ENCODE results near the gene LDAH.
A peak's percentile ranks its signal among the peaks of the same experiment; 100 is the strongest.

LDAH gene

DNA sequence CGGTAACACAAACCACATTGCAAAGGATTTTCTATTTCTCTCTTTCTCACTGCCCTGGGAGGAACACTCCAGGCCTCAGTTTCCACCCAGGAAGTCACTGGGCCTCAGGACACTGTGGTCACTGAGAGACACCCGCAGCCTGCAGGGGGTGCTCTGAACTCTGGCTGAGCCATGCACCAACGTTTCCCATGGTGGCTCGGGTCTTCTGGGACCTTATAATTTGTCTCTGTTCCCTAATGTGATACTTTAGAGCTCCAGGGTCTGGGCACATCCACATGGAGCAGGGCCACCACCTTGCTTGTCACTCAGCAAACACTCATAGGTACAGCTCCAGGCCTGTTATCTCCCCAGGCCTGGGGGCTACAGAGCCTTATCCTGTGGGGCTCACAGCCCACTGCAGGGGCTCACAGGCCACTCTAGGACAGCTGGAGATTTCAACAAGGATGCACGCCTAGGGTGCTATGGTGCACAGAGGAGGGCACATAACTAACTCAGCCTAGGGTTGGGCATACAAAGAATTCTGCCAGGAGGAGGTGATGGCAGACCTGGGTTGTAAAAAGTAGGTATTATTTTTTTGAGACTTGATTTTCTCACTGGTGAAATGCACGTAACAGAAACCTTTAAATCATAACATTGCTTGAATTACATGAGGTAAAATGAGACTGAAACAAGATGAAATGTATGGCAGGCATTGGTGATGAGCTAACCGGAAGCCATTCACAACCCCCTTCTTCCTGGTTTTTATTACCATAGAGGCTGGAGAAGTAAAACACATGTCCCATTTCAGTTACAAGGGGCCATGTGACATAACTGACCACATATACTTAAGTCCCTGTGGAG, 169.0 kb downstream of the LDAH start:
- Histone ChIP-seq H3K4me2 (ENCODE audit: low read length) (no peak overlapping the region), H3K36me3 (ENCODE audit: insufficient read depth, low read length) (no peaks in the 10 kb centered on the region), H3K4me1 (ENCODE audit: control insufficient read depth, insufficient read depth, low read length) (peaks cover 17% of the 10 kb centered on the region), H3K4me3 (ENCODE audit: low read length) (no peak overlapping the region), H3K9me3 (replicated peaks; ENCODE audit: low read length) (no peaks in the 10 kb centered on the region), H3K9ac (ENCODE audit: low read depth, low read length) (no peak overlapping the region), H3K27me3 (ENCODE audit: control insufficient read depth, insufficient read depth, low read length) (peaks cover 31% of the 10 kb centered on the region)

DNA sequence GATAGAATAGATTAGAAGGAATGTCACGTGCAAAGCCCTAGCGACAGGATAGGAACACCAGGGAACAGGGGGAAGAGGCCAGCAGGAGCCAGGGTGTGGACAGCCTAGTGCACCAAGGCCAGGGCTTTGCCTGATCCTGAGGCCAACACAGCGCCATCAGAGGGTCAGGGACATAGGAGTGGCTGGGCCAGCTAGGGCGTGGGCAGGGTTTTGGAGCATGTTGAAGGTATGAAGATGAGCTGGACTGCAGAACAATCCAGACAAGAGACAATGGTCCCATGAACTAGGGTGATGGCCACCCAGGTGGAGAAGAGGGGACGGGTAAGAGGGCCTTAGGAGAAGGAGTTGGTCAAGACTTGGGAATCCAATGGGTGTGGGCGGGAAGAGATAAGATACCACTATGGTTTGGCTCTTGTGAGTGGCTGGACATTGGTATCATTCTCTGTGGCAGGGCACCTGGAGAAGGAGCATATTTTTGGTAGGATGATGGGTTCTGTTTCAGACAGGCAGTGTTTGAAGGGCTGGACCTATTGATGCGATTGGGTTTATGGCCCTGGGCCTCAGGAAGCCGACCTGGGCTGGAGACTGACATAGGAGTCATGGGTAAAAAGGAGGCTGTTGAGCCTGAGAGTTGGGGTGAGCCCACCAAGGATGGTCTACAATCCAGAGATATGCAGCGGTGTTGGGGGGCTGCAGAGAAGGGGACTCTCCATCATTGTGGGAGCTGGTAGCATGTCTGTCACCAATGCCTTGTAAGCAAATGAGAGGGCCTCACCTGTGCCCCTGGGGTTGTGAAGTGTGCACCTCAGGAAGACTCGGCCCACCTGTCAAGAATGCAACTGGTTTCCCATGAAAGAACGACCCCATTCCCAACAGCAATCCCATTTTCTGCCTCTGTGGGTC, 170.0 kb downstream of the LDAH start:
- Histone ChIP-seq H3K4me2 (ENCODE audit: low read length) (no peak overlapping the region), H3K9ac (ENCODE audit: low read depth, low read length) (no peak overlapping the region), H3K36me3 (ENCODE audit: insufficient read depth, low read length) (no peaks in the 10 kb centered on the region), H3K27me3 (ENCODE audit: control insufficient read depth, insufficient read depth, low read length) (peaks cover 29% of the 10 kb centered on the region), H3K4me3 (ENCODE audit: low read length) (no peak overlapping the region), H3K4me1 (ENCODE audit: control insufficient read depth, insufficient read depth, low read length) (peaks cover 20% of the 10 kb centered on the region), H3K9me3 (replicated peaks; ENCODE audit: low read length) (no peaks in the 10 kb centered on the region)

DNA sequence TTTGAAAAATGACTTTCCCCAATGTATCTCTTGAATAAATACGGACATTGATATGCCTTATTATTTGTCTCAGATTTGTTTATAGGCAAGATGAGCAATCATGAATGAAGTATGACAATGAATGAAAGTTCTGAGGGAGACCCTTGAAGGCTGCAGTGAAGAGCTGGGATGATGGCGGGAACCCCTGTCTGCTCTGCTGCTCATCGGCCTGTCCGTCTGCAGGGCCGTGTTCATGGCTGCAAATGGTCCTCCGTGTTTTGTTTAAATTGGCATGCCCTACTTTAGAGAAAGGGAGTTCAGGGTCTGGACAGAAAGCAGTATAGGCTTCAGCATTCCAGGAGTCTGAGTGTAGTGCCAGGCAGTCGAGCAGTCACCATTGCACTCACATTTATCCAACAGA, 170.8 kb downstream of the LDAH start:
- peaks cover 27% of the 10 kb centered on the region for H3K4me1 ChIP-seq (ENCODE audit: control insufficient read depth, insufficient read depth, low read length)
- H3K9me3 ChIP-seq (replicated peaks; ENCODE audit: low read length): no peaks in the 10 kb centered on the region
- H3K9ac ChIP-seq (ENCODE audit: low read depth, low read length): no peak overlapping the region
- peaks cover 2% of the 10 kb centered on the region for H3K36me3 ChIP-seq (ENCODE audit: insufficient read depth, low read length)
- peaks cover 21% of the 10 kb centered on the region for H3K27me3 ChIP-seq (ENCODE audit: control insufficient read depth, insufficient read depth, low read length)
- no peak overlapping the region for H3K4me2 ChIP-seq (ENCODE audit: low read length)
- no peak overlapping the region for H3K4me3 ChIP-seq (ENCODE audit: low read length)

DNA sequence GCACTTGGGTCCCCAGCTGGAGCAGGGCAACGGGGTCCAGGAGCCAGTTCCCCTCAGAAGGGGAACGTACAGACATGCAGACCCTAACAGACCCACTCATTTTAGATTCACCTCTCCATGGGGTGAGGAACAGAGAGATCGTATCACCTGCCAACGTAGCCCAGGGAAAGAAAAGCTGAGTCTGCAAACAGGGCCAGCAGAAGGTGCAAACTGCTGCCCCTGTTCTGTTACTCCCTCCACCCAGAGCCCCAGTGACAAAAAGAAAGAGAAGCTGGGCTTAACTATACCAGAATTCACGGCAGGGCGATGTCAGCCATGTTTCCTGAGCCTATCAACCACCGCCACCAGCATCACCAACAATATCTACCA, 171.2 kb downstream of the LDAH start:
- H3K4me1 ChIP-seq (ENCODE audit: control insufficient read depth, insufficient read depth, low read length): peaks cover 27% of the 10 kb centered on the region
- H3K36me3 ChIP-seq (ENCODE audit: insufficient read depth, low read length): peaks cover 6% of the 10 kb centered on the region
- H3K9me3 ChIP-seq (replicated peaks; ENCODE audit: low read length): no peaks in the 10 kb centered on the region
- peak overlapping the region; percentile 82 for H3K4me3 ChIP-seq (ENCODE audit: low read length)
- peak overlapping the region; percentile 95 for H3K9ac ChIP-seq (ENCODE audit: low read depth, low read length)
- H3K4me2 ChIP-seq (ENCODE audit: low read length): peak overlapping the region; percentile 96
- H3K27me3 ChIP-seq (ENCODE audit: control insufficient read depth, insufficient read depth, low read length): peaks cover 17% of the 10 kb centered on the region

DNA sequence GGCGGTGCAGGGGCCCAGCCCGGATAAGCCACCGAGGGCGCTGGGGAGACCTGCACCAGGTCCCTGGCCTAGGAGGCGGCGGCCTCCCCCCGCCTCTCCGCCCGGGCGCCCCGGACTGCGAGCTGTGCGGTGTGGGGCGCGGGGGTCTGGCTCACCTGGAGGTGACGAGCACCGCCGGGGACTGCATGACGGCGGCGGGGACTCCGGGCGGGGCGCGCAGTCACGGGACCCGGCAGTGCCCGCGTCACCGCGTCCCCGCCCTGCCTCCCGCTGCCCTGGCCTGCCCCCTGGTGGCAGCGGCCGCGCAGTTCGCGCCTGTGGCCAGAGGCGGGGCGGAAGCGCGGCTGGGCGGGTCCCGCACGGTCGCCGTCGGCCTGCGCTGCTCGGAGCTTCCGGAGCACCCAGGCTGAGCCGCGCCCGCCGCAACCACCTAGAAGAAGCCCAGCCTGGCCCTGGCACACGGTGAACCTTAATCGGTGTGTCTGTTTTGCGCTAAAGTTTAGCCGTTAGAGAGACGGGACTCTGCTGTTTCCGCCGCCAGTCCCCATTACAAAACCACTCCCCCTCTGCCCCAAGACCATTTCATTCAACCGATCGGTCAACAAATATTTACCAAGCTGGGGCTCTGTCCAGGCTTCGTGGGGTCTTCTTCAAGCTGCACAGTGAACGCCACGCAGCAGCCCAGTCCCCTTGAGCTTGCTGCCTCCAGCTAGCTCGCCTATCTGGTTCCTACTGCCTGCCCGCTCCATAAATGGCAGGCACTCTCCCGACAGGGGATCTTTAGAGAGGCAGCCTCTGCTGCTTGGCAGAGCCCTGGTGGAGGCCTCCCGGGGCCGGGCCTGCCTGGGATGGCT, 171.8 kb downstream of the LDAH start, which contains the start of gene HS1BP3:
TSS of gene HS1BP3 (minus strand) at position 222 of the 854 bp plus-strand sequence. CDS start at position 187, 35 bp downstream.
- peak within 1 kb of the TSS; percentile 82 for H3K4me3 ChIP-seq (ENCODE audit: low read length)
- peak within 1 kb of the TSS; percentile 96 for H3K4me2 ChIP-seq (ENCODE audit: low read length)
- peaks cover 10% of the 10 kb centered on the region for H3K36me3 ChIP-seq (ENCODE audit: insufficient read depth, low read length)
- peaks cover 11% of the 10 kb centered on the region for H3K27me3 ChIP-seq (ENCODE audit: control insufficient read depth, insufficient read depth, low read length)
- H3K9ac ChIP-seq (ENCODE audit: low read depth, low read length): peak within 1 kb of the TSS; percentile 95
- no peaks in the 10 kb centered on the region for H3K9me3 ChIP-seq (replicated peaks; ENCODE audit: low read length)
- H3K4me1 ChIP-seq (ENCODE audit: control insufficient read depth, insufficient read depth, low read length): peaks cover 27% of the 10 kb centered on the region

DNA sequence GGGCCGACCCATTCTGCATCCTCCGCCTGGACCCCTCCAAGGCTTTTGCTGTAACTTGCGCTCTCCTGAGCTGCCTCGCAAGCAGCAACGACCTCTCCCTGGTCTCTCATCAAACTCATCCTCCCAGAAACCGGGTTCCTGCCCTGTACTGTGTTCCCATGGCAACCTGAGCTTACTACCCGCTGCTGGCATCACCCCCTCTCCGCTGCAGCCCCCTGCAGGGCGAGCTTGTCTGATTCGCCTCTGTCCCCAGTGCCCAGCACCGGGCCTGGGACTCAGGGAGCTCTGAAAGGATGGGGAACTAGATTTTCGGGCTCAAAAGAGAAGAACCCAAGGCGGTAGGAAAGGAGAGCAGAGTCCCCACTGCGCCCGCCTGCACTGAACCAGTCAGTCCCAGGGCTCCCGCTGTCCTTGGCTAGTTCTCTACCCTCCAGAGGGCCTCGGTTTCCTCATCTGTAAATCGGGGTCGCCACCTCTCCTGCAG, 172.5 kb downstream of the LDAH start:
- H3K9me3 ChIP-seq (replicated peaks; ENCODE audit: low read length): no peaks in the 10 kb centered on the region
- peak overlapping the region; percentile 95 for H3K9ac ChIP-seq (ENCODE audit: low read depth, low read length)
- peaks cover 15% of the 10 kb centered on the region for H3K36me3 ChIP-seq (ENCODE audit: insufficient read depth, low read length)
- H3K4me2 ChIP-seq (ENCODE audit: low read length): peak overlapping the region; percentile 96
- H3K27me3 ChIP-seq (ENCODE audit: control insufficient read depth, insufficient read depth, low read length): peaks cover 5% of the 10 kb centered on the region
- peak overlapping the region; percentile 82 for H3K4me3 ChIP-seq (ENCODE audit: low read length)
- H3K4me1 ChIP-seq (ENCODE audit: control insufficient read depth, insufficient read depth, low read length): peaks cover 27% of the 10 kb centered on the region

DNA sequence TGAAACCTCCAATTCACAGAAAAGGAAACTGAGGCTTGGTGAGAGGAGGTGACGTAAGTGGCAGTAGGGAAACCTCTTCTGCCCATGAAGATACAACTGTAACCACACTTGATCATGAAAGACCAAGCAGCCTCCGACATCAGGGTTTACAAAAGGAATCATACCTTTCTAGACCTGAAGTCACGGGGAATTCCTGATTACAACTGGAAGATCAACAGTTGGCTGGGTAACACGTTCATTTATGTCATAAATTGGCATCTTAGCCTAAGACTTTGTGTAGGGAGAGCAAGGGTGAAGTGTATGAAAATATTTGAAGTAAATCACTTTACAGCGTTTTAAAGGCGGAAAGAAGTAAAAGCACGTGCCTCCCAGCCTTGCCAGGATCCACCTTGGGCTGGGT, 172.9 kb downstream of the LDAH start:
- Histone ChIP-seq H3K4me3 (ENCODE audit: low read length) (peak overlapping the region; percentile 82), H3K27me3 (ENCODE audit: control insufficient read depth, insufficient read depth, low read length) (peaks cover under 1% of the 10 kb centered on the region), H3K4me1 (ENCODE audit: control insufficient read depth, insufficient read depth, low read length) (peaks cover 27% of the 10 kb centered on the region), H3K9ac (ENCODE audit: low read depth, low read length) (peak overlapping the region; percentile 95), H3K4me2 (ENCODE audit: low read length) (peak overlapping the region; percentile 96), H3K9me3 (replicated peaks; ENCODE audit: low read length) (no peaks in the 10 kb centered on the region), H3K36me3 (ENCODE audit: insufficient read depth, low read length) (peaks cover 18% of the 10 kb centered on the region)

DNA sequence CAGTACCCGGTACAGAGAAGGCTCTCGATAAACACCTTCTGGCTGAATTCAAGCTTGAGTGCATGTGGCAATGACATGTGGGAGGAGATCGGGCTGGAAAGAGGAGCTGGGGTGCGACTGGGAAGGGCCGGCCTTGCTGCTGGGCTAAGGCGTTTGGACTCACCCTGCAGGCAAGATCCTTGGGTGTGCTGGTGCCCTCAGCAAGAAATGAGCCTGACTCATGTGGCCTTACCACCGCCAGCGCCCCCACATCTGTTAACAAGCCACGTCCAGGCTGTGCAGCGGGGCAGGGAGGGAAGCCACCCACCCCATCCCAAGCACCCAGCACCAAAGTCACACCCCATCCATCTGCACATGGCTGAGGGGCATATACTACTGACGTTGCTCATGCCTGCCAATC, 173.3 kb downstream of the LDAH start:
- H3K9ac ChIP-seq (ENCODE audit: low read depth, low read length): no peak overlapping the region
- peak overlapping the region; percentile 82 for H3K4me3 ChIP-seq (ENCODE audit: low read length)
- H3K4me1 ChIP-seq (ENCODE audit: control insufficient read depth, insufficient read depth, low read length): peaks cover 27% of the 10 kb centered on the region

DNA sequence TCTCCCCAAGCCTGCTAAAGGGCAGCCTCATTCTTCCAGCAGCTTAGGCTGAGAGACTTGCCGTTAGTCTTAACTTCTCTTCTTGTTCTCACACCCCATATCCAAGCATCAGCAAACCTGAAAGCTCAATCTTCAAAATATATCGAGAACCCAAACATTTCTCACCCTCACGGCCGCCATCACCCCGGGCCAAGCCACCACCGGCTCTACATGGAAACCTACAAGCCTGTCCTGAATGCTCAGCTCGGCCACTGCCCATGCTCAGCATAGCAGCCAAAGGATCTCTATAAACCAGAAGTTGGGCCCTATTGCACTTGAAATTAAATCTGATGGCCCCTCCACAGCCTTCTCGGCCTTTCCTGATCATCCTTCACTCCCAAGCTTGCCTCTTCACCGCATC, 174.1 kb downstream of the LDAH start:
- Histone ChIP-seq H3K9ac (ENCODE audit: low read depth, low read length) (no peak overlapping the region), H3K4me3 (ENCODE audit: low read length) (no peak overlapping the region), H3K27me3 (ENCODE audit: control insufficient read depth, insufficient read depth, low read length) (no peaks in the 10 kb centered on the region), H3K4me2 (ENCODE audit: low read length) (peak overlapping the region; percentile 96), H3K4me1 (ENCODE audit: control insufficient read depth, insufficient read depth, low read length) (peaks cover 27% of the 10 kb centered on the region), H3K9me3 (replicated peaks; ENCODE audit: low read length) (no peaks in the 10 kb centered on the region), H3K36me3 (ENCODE audit: insufficient read depth, low read length) (peaks cover 18% of the 10 kb centered on the region)

More for the DNA sequence above, 173.3 kb downstream of the LDAH start:
- Histone ChIP-seq H3K27me3 (ENCODE audit: control insufficient read depth, insufficient read depth, low read length) (no peaks in the 10 kb centered on the region), H3K36me3 (ENCODE audit: insufficient read depth, low read length) (peaks cover 18% of the 10 kb centered on the region), H3K9me3 (replicated peaks; ENCODE audit: low read length) (no peaks in the 10 kb centered on the region), H3K4me2 (ENCODE audit: low read length) (peak overlapping the region; percentile 96)

DNA sequence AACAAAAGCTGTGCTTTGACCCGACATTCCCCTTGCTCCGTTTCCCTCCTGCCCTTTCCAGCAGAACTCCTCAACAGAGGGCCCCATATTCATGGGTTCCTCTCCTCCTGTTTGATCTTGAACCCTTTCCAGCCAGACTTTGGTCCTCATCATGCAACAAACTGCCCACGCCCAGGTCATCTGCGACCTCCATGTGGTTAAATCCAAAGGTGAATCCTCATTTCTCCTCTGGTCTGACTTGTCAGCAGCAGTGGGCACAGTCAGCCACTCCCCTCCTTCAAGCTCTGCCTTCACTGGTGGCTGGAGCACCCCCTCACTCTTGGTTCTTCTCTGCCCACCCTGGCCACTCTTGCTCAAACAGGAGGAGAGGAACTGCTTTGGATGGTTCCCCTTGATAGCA, 174.7 kb downstream of the LDAH start:
- peak overlapping the region; percentile 15 for H3K4me3 ChIP-seq (ENCODE audit: low read length)
- no peak overlapping the region for H3K9ac ChIP-seq (ENCODE audit: low read depth, low read length)
- H3K36me3 ChIP-seq (ENCODE audit: insufficient read depth, low read length): peaks cover 18% of the 10 kb centered on the region
- no peaks in the 10 kb centered on the region for H3K27me3 ChIP-seq (ENCODE audit: control insufficient read depth, insufficient read depth, low read length)
- no peaks in the 10 kb centered on the region for H3K9me3 ChIP-seq (replicated peaks; ENCODE audit: low read length)
- peaks cover 27% of the 10 kb centered on the region for H3K4me1 ChIP-seq (ENCODE audit: control insufficient read depth, insufficient read depth, low read length)
- peak overlapping the region; percentile 35 for H3K4me2 ChIP-seq (ENCODE audit: low read length)

Data from skeletal muscle satellite cell (primary cell).